NOMO-1 (cell line): ENCODE measurements around the gene ZKSCAN5.
"Not testable (repeated sequence)": the region's sequence is repeated elsewhere in the genome, so short reads cannot be mapped to it uniquely, and the experiment has no call there.

Source experiments
- DNase-seq, 2 experiments: peaks; one replicate each; lab custom pipeline; 2025; ENCODE audit not compliant: unreplicated experiment in 2 of 2; lab: John Stamatoyannopoulos, UW

Gene ZKSCAN5

DNA sequence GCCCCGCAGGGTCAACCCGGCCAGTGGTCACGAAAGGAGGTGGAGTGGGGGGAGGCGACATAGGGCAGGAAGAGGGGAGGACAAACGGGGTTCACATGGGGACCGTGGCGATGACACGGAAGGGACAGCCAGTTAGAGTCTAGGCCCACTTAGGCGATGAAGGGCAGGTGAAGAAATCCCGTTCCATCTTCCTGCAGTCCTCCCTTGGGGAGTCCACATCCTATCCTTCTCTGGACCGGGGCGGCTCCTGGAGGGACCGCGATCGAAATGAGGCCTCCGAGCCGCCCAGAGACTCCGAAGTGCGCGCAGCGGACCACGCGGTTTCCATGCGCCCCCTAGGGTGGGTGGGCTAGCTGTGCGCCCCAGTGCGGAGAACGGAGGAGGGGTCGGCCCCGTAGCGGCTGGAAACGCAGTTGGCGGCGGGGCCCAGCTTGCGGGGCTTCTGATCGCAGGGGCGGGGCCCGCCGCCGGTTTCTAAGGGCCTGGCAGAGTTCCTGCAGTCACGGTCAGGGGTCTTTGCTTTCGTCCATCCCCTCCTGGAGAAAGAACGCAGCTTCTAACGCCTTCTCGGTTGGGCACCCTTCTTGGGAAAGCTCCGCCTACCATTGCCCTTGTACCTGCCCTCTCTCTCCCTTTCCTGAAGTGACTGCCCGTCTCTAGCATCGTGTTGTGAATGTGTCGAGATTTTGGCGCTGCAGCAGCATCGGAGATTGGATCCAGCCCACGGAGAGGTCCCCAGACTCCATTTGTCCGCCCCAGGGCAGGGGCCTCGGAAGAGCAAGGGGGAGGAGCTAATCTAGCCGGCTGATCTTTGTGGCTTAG is 75.7 kb downstream of the ZKSCAN5 start:
- peak in 1 of 2 experiments; percentile 31 for DNase-seq

GRCh38 chr7:99580778-99581332 is 76.4 kb downstream of the ZKSCAN5 start:
- DNase-seq: not testable (repeated sequence)
